Right cardiac atrium (tissue), 5 donors: ENCODE results near the gene CAMKV. TPM values are rescaled to one million over a fixed set of nuclear protein-coding genes. Genes with fewer than 3 reads are reported as not detected.

Experiments
- ATAC-seq, 2 donors: fragments of 200-7000 bp; cut with Tn5 transposase; one replicate each; pipeline versions ENCODE4 v1.8.0 to v1.9.1; 2020; ENCODE audit warnings: moderate library complexity in 2 of 2, mild to moderate bottlenecking in 1 of 2
- DNase-seq, 3 donors: peaks; one replicate each; pipeline ENCODE4 v3.0.0-alpha.2; 2020
- H3K27ac ChIP-seq: one replicate; pipeline ENCODE4 v1.5.1; 2013; ENCODE audit warnings: mild to moderate bottlenecking, low read length, control low read depth, moderate library complexity
- H3K27me3 ChIP-seq: one replicate; pipeline ENCODE4 v1.6.1; 2013; ENCODE audit not compliant: control insufficient read depth, insufficient read depth
- H3K4me1 ChIP-seq: one replicate; pipeline ENCODE4 v1.6.1; 2013; ENCODE audit warnings: low read length; ENCODE audit not compliant: control insufficient read depth, insufficient read depth
- H3K4me3 ChIP-seq: one replicate; pipeline ENCODE4 v1.5.1; 2013; ENCODE audit warnings: low read length, control low read depth
- H3K9me3 ChIP-seq: one replicate; pipeline ENCODE4 v1.6.1; 2013; ENCODE audit warnings: low read length; ENCODE audit not compliant: control insufficient read depth
- WGBS: extraction: QIAGEN DNeasy Blood & Tissue Kit; methylation state at CpG from one replicate; pipeline ENCODE4 v1.1.7; 2013; 5-methylcytosine and 5-hydroxymethylcytosine counted together
- intact Hi-C, 4 donors: fragments of 100-400 bp; cut with DNase I; formaldehyde crosslinking; loops; one replicate each; pipeline versions ENCODE4 v1.11.0 to v1.14.0; 2022 to 2023
- polyA plus RNA-seq: library from polyadenylated mRNA; stranded (reverse); fragments of 200-250 nt; gene quantifications from one replicate; pipeline ENCODE4 v1.2.3, GENCODE V29; 2013
- total RNA-seq, 4 donors: library from RNA; stranded (reverse); fragmentation: NEBNext Ultra II Directional; extraction: Animal tissue kit (Norgen Biotek cat#: 25700); gene quantifications; one replicate each; pipeline ENCODE4 v1.2.1, GENCODE V29; 2021
- donor health status: healthy with polysubstance abuse.
- donor health status: DM: no; HTN: yes; CAD: no.
- donor health status: DM: no; HTN: no; CAD: no.
- donor health status: DM: no; HTN: yes; CAD: no; lungs with severe emphysema.
- donor health status: DM: yes; HTN: yes; CAD: no.

The CAMKV gene
- total and polyA plus RNA-seq, 5 donors = not detected

GRCh38 chr3:49895791-49896190 lies 26.1 kb upstream of the CAMKV start:
- H3K4me3 ChIP-seq = no peak overlapping the region
- no peaks in the 10 kb centered on the region for H3K27me3 ChIP-seq
- ATAC-seq (no peak), DNase-seq (no peak)
- 94% methylated on average over 9 of the region's 9 CpGs for WGBS
- no peak overlapping the region for H3K27ac ChIP-seq
- H3K4me1 ChIP-seq = no peaks in the 10 kb centered on the region
- H3K9me3 ChIP-seq = no peaks in the 10 kb centered on the region
- intact Hi-C loops = no loop called here

- 77% methylated on average over 10 of the region's 10 CpGs for WGBS
- no peak overlapping the region for H3K27ac ChIP-seq
- no peak for DNase-seq
- intact Hi-C loops = loop anchor here in 1 of 4 donors (10.0 kb wide), 1 partner anchor 364 kb away; no protein-coding TSS in a partner anchor
- H3K9me3 ChIP-seq = no peaks in the 10 kb centered on the region
- H3K4me3 ChIP-seq = no peak overlapping the region
- H3K27me3 ChIP-seq = no peaks in the 10 kb centered on the region
- no peaks in the 10 kb centered on the region for H3K4me1 ChIP-seq
- ATAC-seq = no peak
Observed at GRCh38 chr3:49889296-49889695, 19.6 kb upstream of the CAMKV start.

GRCh38 chr3:49886922-49887265 lies 17.2 kb upstream of the CAMKV start:
- intact Hi-C loops = loop anchor here in 1 of 4 donors (10.0 kb wide), 1 partner anchor 362 kb away; no protein-coding TSS in a partner anchor
- no peak overlapping the region for H3K27ac ChIP-seq
- DNase-seq = no peak
- H3K4me3 ChIP-seq = no peak overlapping the region
- no peak for ATAC-seq
- H3K9me3 ChIP-seq = no peaks in the 10 kb centered on the region
- H3K27me3 ChIP-seq = no peaks in the 10 kb centered on the region
- H3K4me1 ChIP-seq = peaks cover 4% of the 10 kb centered on the region

- no peak for DNase-seq
- peaks cover 8% of the 10 kb centered on the region for H3K4me1 ChIP-seq
- no peaks in the 10 kb centered on the region for H3K9me3 ChIP-seq
- H3K27ac ChIP-seq = no peak overlapping the region
- intact Hi-C loops = loop anchor here in 1 of 4 donors (10.0 kb wide), 1 partner anchor 359 kb away; no protein-coding TSS in a partner anchor
- H3K4me3 ChIP-seq = no peak overlapping the region
- ATAC-seq = no peak
- no peaks in the 10 kb centered on the region for H3K27me3 ChIP-seq
- WGBS = 95% methylated on average over 4 of the region's 4 CpGs
Observed at GRCh38 chr3:49883998-49884397, 14.3 kb upstream of the CAMKV start.

GRCh38 chr3:49882166-49882565 lies 12.5 kb upstream of the CAMKV start:
- Histone ChIP-seq H3K9me3 (no peaks in the 10 kb centered on the region), H3K4me3 (no peak overlapping the region), H3K4me1 (peaks cover 8% of the 10 kb centered on the region), H3K27me3 (no peaks in the 10 kb centered on the region), H3K27ac (no peak overlapping the region)
- intact Hi-C loops = loop anchor here in 1 of 4 donors (10.0 kb wide), 1 partner anchor 357 kb away; no protein-coding TSS in a partner anchor
- 13% methylated on average over 6 of the region's 6 CpGs for WGBS
- peak; percentile 46 to 63 for ATAC-seq
- DNase-seq = peak in 1 of 3 donors; percentile 61

- Histone ChIP-seq H3K9me3 (no peaks in the 10 kb centered on the region), H3K27me3 (no peaks in the 10 kb centered on the region), H3K27ac (no peak overlapping the region), H3K4me3 (no peak overlapping the region), H3K4me1 (peaks cover 8% of the 10 kb centered on the region)
- intact Hi-C loops = loop anchor here in 1 of 4 donors (10.0 kb wide), 1 partner anchor 356 kb away; no protein-coding TSS in a partner anchor
- ATAC-seq = no peak
- peak in 1 of 3 donors; percentile 39 for DNase-seq
- WGBS = 28% methylated on average over 6 of the region's 6 CpGs
Observed at GRCh38 chr3:49880581-49881315, 11.0 kb upstream of the CAMKV start.

GRCh38 chr3:49879721-49880120 lies 10.0 kb upstream of the CAMKV start:
- WGBS = 60% methylated on average over 2 of the region's 2 CpGs
- no peak overlapping the region for H3K27ac ChIP-seq
- no peak for DNase-seq
- no peak for ATAC-seq
- intact Hi-C loops = loop anchor here in 1 of 4 donors (10.0 kb wide), 1 partner anchor 355 kb away; no protein-coding TSS in a partner anchor
- peaks cover 8% of the 10 kb centered on the region for H3K4me1 ChIP-seq
- no peak overlapping the region for H3K4me3 ChIP-seq
- H3K9me3 ChIP-seq = no peaks in the 10 kb centered on the region
- no peaks in the 10 kb centered on the region for H3K27me3 ChIP-seq

GRCh38 chr3:49878686-49879085 lies 9.0 kb upstream of the CAMKV start:
- Histone ChIP-seq H3K4me3 (no peak overlapping the region), H3K4me1 (peaks cover 8% of the 10 kb centered on the region), H3K27ac (no peak overlapping the region), H3K9me3 (no peaks in the 10 kb centered on the region), H3K27me3 (no peaks in the 10 kb centered on the region)
- DNase-seq = peak in 1 of 3 donors; percentile 5
- ATAC-seq = no peak
- intact Hi-C loops = no loop called here

- 68% methylated on average over 2 of the region's 2 CpGs for WGBS
- Histone ChIP-seq H3K27me3 (no peaks in the 10 kb centered on the region), H3K4me1 (peaks cover 8% of the 10 kb centered on the region), H3K9me3 (no peaks in the 10 kb centered on the region), H3K27ac (no peak overlapping the region), H3K4me3 (no peak overlapping the region)
- DNase-seq = peak in 1 of 3 donors; percentile 13
- no peak for ATAC-seq
- intact Hi-C loops = no loop called here
Observed at GRCh38 chr3:49877716-49878115, 8.0 kb upstream of the CAMKV start.

- Histone ChIP-seq H3K4me1 (peaks cover 3% of the 10 kb centered on the region), H3K4me3 (no peak overlapping the region), H3K27ac (no peak overlapping the region), H3K9me3 (no peaks in the 10 kb centered on the region), H3K27me3 (no peaks in the 10 kb centered on the region)
- DNase-seq = peak in 1 of 3 donors; percentile 21
- no peak for ATAC-seq
- intact Hi-C loops = no loop called here
- WGBS = 82% methylated on average over 5 of the region's 5 CpGs
Observed at GRCh38 chr3:49876567-49876966, 6.9 kb upstream of the CAMKV start.

- H3K27ac ChIP-seq = no peak overlapping the region
- DNase-seq (peak in 1 of 3 donors; percentile 33), ATAC-seq (no peak)
- intact Hi-C loops = no loop called here
- no peaks in the 10 kb centered on the region for H3K27me3 ChIP-seq
- H3K4me3 ChIP-seq = no peak overlapping the region
- WGBS = 88% methylated on average over 8 of the region's 8 CpGs
- H3K4me1 ChIP-seq = no peaks in the 10 kb centered on the region
- H3K9me3 ChIP-seq = no peaks in the 10 kb centered on the region
Observed at GRCh38 chr3:49873623-49874022, 3.9 kb upstream of the CAMKV start.
